GM03348 (cell line): Measurements from ENCODE around the gene PDE7B.

ENCODE experiments used
- DNase-seq: peaks from one replicate; pipeline ENCODE4 v3.0.0; 2012; ENCODE audit warnings: low spot score

PDE7B gene

GRCh38 chr6:136031982-136032381 lies 180.5 kb downstream of the PDE7B start:
- peak; percentile 71 for DNase-seq

- no peak for DNase-seq
Observed at GRCh38 chr6:136033416-136033815, 181.9 kb downstream of the PDE7B start.

- DNase-seq = no peak
Observed at GRCh38 chr6:136034422-136034821, 182.9 kb downstream of the PDE7B start.

GRCh38 chr6:136035378-136036070 lies 184.0 kb downstream of the PDE7B start:
- DNase-seq = peak; percentile 44

GRCh38 chr6:136036071-136036380 lies 184.5 kb downstream of the PDE7B start:
- no peak for DNase-seq

- DNase-seq = no peak
Observed at GRCh38 chr6:136036601-136037000, 185.1 kb downstream of the PDE7B start.

GRCh38 chr6:136037242-136037875 lies 185.9 kb downstream of the PDE7B start:
- no peak for DNase-seq

- DNase-seq = peak; percentile 72
Observed at GRCh38 chr6:136037876-136038460, 186.5 kb downstream of the PDE7B start.

GRCh38 chr6:136038531-136038930 lies 187.0 kb downstream of the PDE7B start:
- DNase-seq = no peak

- DNase-seq = peak; percentile 16
Observed at GRCh38 chr6:136039185-136039584, 187.7 kb downstream of the PDE7B start.

GRCh38 chr6:136050475-136050874 lies 199.0 kb downstream of the PDE7B start:
- DNase-seq = no peak

GRCh38 chr6:136051140-136051775 lies 199.8 kb downstream of the PDE7B start:
- DNase-seq = no peak

GRCh38 chr6:136052031-136052430 lies 200.5 kb downstream of the PDE7B start:
- DNase-seq = no peak

GRCh38 chr6:136058852-136059251 lies 207.4 kb downstream of the PDE7B start:
- DNase-seq = no peak

GRCh38 chr6:136059308-136059707 lies 207.8 kb downstream of the PDE7B start:
- DNase-seq = no peak

GRCh38 chr6:136060052-136060451 lies 208.6 kb downstream of the PDE7B start:
- no peak for DNase-seq

GRCh38 chr6:136060759-136061158 lies 209.3 kb downstream of the PDE7B start:
- no peak for DNase-seq

- no peak for DNase-seq
Observed at GRCh38 chr6:136061701-136062100, 210.2 kb downstream of the PDE7B start.

GRCh38 chr6:136063096-136063495 lies 211.6 kb downstream of the PDE7B start:
- peak; percentile 36 for DNase-seq

GRCh38 chr6:136066005-136066404 lies 214.5 kb downstream of the PDE7B start:
- DNase-seq = no peak

- DNase-seq = peak; percentile 14
Observed at GRCh38 chr6:136067731-136068341, 216.3 kb downstream of the PDE7B start.

GRCh38 chr6:136069119-136069518 lies 217.6 kb downstream of the PDE7B start:
- DNase-seq = peak; percentile 67

GRCh38 chr6:136070815-136071214 lies 219.3 kb downstream of the PDE7B start:
- no peak for DNase-seq
